Endothelial cell of coronary artery (primary cell): ENCODE data around the gene PRDM4. TPM values are rescaled to one million over a fixed set of nuclear protein-coding genes. Genes with fewer than 3 reads are reported as not detected.

Source experiments
- total RNA-seq: library from RNA; depleted of rRNA; stranded (reverse); fragments of >200 nt; gene quantifications from 2 replicates; pipeline ENCODE4 v1.2.3, GENCODE V29; 2014

PRDM4 gene
- 18.0 and 19.0 TPM in 2 replicates for total RNA-seq

GRCh38 chr12:107760809-107761501 is at the start of gene PRDM4:
Gene PRDM4 (minus strand): TSS chr12:107761137. CDS start chr12:107760515, 622 bp downstream.

GRCh38 chr12:107774349-107775029 is 13.6 kb upstream of the PRDM4 start, which contains the start of gene ASCL4:
Gene ASCL4 (plus strand): TSS chr12:107774704. CDS start chr12:107775219, 515 bp downstream.

GRCh38 chr12:107685360-107686248 is 75.3 kb downstream of the PRDM4 start, which contains the start of gene PWP1:
Gene PWP1 (plus strand): TSS chr12:107685799. CDS start chr12:107685900, 101 bp downstream.

Other genes with a start within 250 kb of the PRDM4 start
- gene PWP1, start 75.3 kb downstream of the PRDM4 start, total RNA-seq = 138 and 145 TPM in 2 replicates
- not detected in 2 replicates for gene ASCL4, start 13.6 kb upstream of the PRDM4 start, total RNA-seq